Measurements from ENCODE around the gene SHANK1.

SHANK1 gene

GRCh38 chr19:50710612-50711011 lies 9.0 kb downstream of the SHANK1 start:
- DNase-seq: no peak

GRCh38 chr19:50710094-50710493 lies 9.5 kb downstream of the SHANK1 start:
- no peak for DNase-seq

- no peak for DNase-seq
Measured at GRCh38 chr19:50708179-50708879, 11.3 kb downstream of the SHANK1 start.

- DNase-seq: no peak
Measured at GRCh38 chr19:50706387-50706786, 13.2 kb downstream of the SHANK1 start.

GRCh38 chr19:50705422-50706019 lies 14.1 kb downstream of the SHANK1 start:
- peak; percentile 91 for DNase-seq

GRCh38 chr19:50703915-50704796 lies 15.4 kb downstream of the SHANK1 start:
- DNase-seq: no peak

- DNase-seq: no peak
Measured at GRCh38 chr19:50702871-50703829, 16.5 kb downstream of the SHANK1 start.

- DNase-seq: no peak
Measured at GRCh38 chr19:50702158-50702870, 17.3 kb downstream of the SHANK1 start.

- DNase-seq: no peak
Measured at GRCh38 chr19:50701367-50701985, 18.1 kb downstream of the SHANK1 start.

GRCh38 chr19:50697414-50698124 lies 22.0 kb downstream of the SHANK1 start:
- DNase-seq: no peak

- no peak for DNase-seq
Measured at GRCh38 chr19:50696094-50696483, 23.5 kb downstream of the SHANK1 start.

- DNase-seq: no peak
Measured at GRCh38 chr19:50695251-50696093, 24.1 kb downstream of the SHANK1 start.

GRCh38 chr19:50694815-50695145 lies 24.8 kb downstream of the SHANK1 start:
- no peak for DNase-seq

- no peak for DNase-seq
Measured at GRCh38 chr19:50693064-50693975, 26.3 kb downstream of the SHANK1 start.

- no peak for DNase-seq
Measured at GRCh38 chr19:50690439-50690838, 29.2 kb downstream of the SHANK1 start.

GRCh38 chr19:50688766-50689165 lies 30.8 kb downstream of the SHANK1 start:
- DNase-seq: no peak

GRCh38 chr19:50686310-50687032 lies 33.1 kb downstream of the SHANK1 start:
- no peak for DNase-seq

All from MV-4-11 (cell line).